Pancreas (tissue), 10 donors: ENCODE results near the gene UCKL1. TPM values are rescaled to one million over a fixed set of nuclear protein-coding genes. Genes with fewer than 3 reads are reported as not detected.
"Not testable (repeated sequence)": the region's sequence is repeated elsewhere in the genome, so short reads cannot be mapped to it uniquely, and the experiment has no call there.

ENCODE experiments used
- ATAC-seq, 4 donors: fragments of 200-7000 bp; cut with Tn5 transposase; one replicate each; pipeline versions ENCODE4 v1.8.0 to v1.9.1; 2020; ENCODE audit warnings: mild to moderate bottlenecking in 4 of 4, moderate library complexity in 4 of 4
- DNase-seq, 6 donors: peaks; one replicate each; pipeline ENCODE4 v3.0.0-alpha.2; 2020
- FAIRE-seq: peaks from 2 replicates; lab custom pipeline; 2012; peaks lifted over from hg19 to GRCh38; lab: Jason Lieb, UNC
- H3K27ac ChIP-seq, 4 donors: fragments of 200-600 bp; sonication (generic); 1 replicate in 3 of 4; 2 replicates in 1 of 4; pipeline versions ENCODE4 v1.5.0 to v1.8.0; 2020
- H3K27me3 ChIP-seq, 4 donors: fragments of 200-600 bp; one replicate each; pipeline ENCODE4 v1.8.0; 2021
- H3K36me3 ChIP-seq, 3 donors: fragments of 200-600 bp; sonication (generic) in 1 of 3; one replicate each; pipeline versions ENCODE4 v1.5.0 to v1.8.0; 2020 to 2021
- H3K4me1 ChIP-seq, 3 donors: fragments of 200-600 bp; one replicate each; pipeline ENCODE4 v1.8.0; 2021
- H3K4me3 ChIP-seq, 4 donors: fragments of 200-600 bp; sonication (generic) in 2 of 4; one replicate each; pipeline versions ENCODE4 v1.5.0 to v1.8.0; 2020 to 2021
- H3K9me3 ChIP-seq, 4 donors: fragments of 200-600 bp; one replicate each; pipeline ENCODE4 v1.8.0; 2021
- CTCF ChIP-seq, 4 donors: fragments of 200-600 bp; sonication (generic) in 3 of 4; IDR thresholded peaks; one replicate each; pipeline versions ENCODE4 v1.5.0 to v1.8.0; 2021; ENCODE audit warnings: antibody characterized with exemption in 4 of 4
- WGBS, 2 donors: extraction: QIAGEN DNeasy Blood & Tissue Kit; methylation state at CpG; one replicate each; pipeline ENCODE4 v1.1.7; 2013; 5-methylcytosine and 5-hydroxymethylcytosine counted together
- intact Hi-C, 3 donors: fragments of 100-400 bp; cut with DNase I; formaldehyde crosslinking; loops; one replicate each; pipeline versions ENCODE4 v1.11.1 to v1.14.2; 2022
- polyA plus RNA-seq, 2 donors: library from polyadenylated mRNA; stranded (reverse); fragments of 200-250 nt; gene quantifications; one replicate each; pipeline ENCODE4 v1.2.3, GENCODE V29; 2013
- total RNA-seq, 6 donors: library from RNA; stranded (reverse); fragmentation: NEBNext Ultra II Directional in 4 of 6; extraction: Animal tissue kit (Norgen Biotek cat#: 25700) in 4 of 6; gene quantifications; one replicate each; pipeline versions ENCODE4 v1.2.1 to v1.2.4, GENCODE V29; 2021 to 2023
- donor health status: healthy with polysubstance abuse.
- donor health status: DM: no; HTN: no; CAD: no; lungs with moderate emphysema.
- donor health status: DM: no; HTN: no; CAD: no.
- donor health status: control.
- donor health status: control.
- donor health status: Bipolar disorder and iron deficiency.
- donor health status: DM: yes; HTN: yes; CAD: no.
- donor health status: DM: no; HTN: no; CAD: no.
- donor health status: DM: no; HTN: no; CAD: no.
- donor health status: DM: yes; HTN: yes; CAD: no.

The UCKL1 gene
- total and polyA plus RNA-seq, 8 donors, result 13.9 to 84.7 (median 18.1) TPM

- ATAC-seq, result no peak
- intact Hi-C loops, result loop anchor here in 1 of 3 donors (5.0 kb wide), 1 partner anchor 440 kb away; the partner anchor contains the start of gene PTK6
- Histone ChIP-seq H3K36me3 (no peaks in the 10 kb centered on the region), H3K27me3 (no peaks in the 10 kb centered on the region), H3K27ac (no peak overlapping the region), H3K9me3 (no peaks in the 10 kb centered on the region), H3K4me1 (peaks cover 6 to 18% (median 11%) of the 10 kb centered on the region in 3 donors), H3K4me3 (no peak overlapping the region)
- DNase-seq, result peak in 3 of 6 donors; percentile 15 to 69 (median 47)
- no peak for TF ChIP-seq CTCF (IDR thresholded peaks at IDR 0.05)
- FAIRE-seq, result no peak
- WGBS, 2 donors, result 87 to 90% methylated on average over 17 to 18 of the region's 18 CpGs
Measured at GRCh38 chr20:63976980-63977738, 20.9 kb upstream of the UCKL1 start.

GRCh38 chr20:63976511-63976910 lies 20.3 kb upstream of the UCKL1 start:
- H3K4me3 ChIP-seq, H3K27ac ChIP-seq, H3K36me3 ChIP-seq, H3K27me3 ChIP-seq, H3K9me3 ChIP-seq, DNase-seq, FAIRE-seq, ATAC-seq: not testable (repeated sequence)
- intact Hi-C loops, result loop anchor here in 1 of 3 donors (5.0 kb wide), 1 partner anchor 439 kb away; the partner anchor contains the start of gene PTK6
- peaks cover 0 to 12% (median 5%) of the 10 kb centered on the region in 3 donors for H3K4me1 ChIP-seq
- 85 to 92% methylated on average over 7 of the region's 7 CpGs for WGBS, 2 donors

GRCh38 chr20:63974402-63975200 lies 18.4 kb upstream of the UCKL1 start:
- ATAC-seq (no peak), DNase-seq (peak in 5 of 6 donors; percentile 28 to 74 (median 60)), FAIRE-seq (no peak)
- H3K27ac ChIP-seq, result no peak overlapping the region
- TF ChIP-seq CTCF (IDR thresholded peaks at IDR 0.05), result no peak
- no peaks in the 10 kb centered on the region for H3K27me3 ChIP-seq
- H3K36me3 ChIP-seq, result no peaks in the 10 kb centered on the region
- intact Hi-C loops, result loop anchor here in 2 of 3 donors (5.0 kb wide), 2 partner anchors 192 to 437 kb away; partner anchors contain the start of gene PTK6 (in 1 of the 2)
- no peak overlapping the region for H3K4me3 ChIP-seq
- 55 to 61% methylated on average over 18 to 19 of the region's 19 CpGs for WGBS, 2 donors
- no peaks in the 10 kb centered on the region for H3K9me3 ChIP-seq
- peaks cover 0 to 5% (median 0%) of the 10 kb centered on the region in 3 donors for H3K4me1 ChIP-seq

- H3K27me3 ChIP-seq, result no peaks in the 10 kb centered on the region
- ATAC-seq (peak; percentile 81 to 92 (median 86)), FAIRE-seq (no peak), DNase-seq (peak; percentile 80 to 98 (median 92))
- no peaks in the 10 kb centered on the region for H3K36me3 ChIP-seq
- 10% methylated on average over 37 of the region's 37 CpGs for WGBS, 2 donors
- H3K4me1 ChIP-seq, result peaks cover 0 to 7% (median 0%) of the 10 kb centered on the region in 3 donors
- TF ChIP-seq CTCF (IDR thresholded peaks at IDR 0.05), result peak; percentile 94 to 99 (median 98)
- H3K4me3 ChIP-seq, result peak overlapping the region in 2 of 4 donors; percentile 16 to 36
- intact Hi-C loops, result loop anchor here in 1 of 3 donors (5.0 kb wide), 1 partner anchor 192 kb away; no protein-coding TSS in a partner anchor
- H3K9me3 ChIP-seq, result no peaks in the 10 kb centered on the region
- H3K27ac ChIP-seq, result peak overlapping the region in 1 of 4 donors; percentile 37
Measured at GRCh38 chr20:63973636-63974401, 17.6 kb upstream of the UCKL1 start.
